Subcutaneous adipose tissue (tissue), 4 donors: ENCODE data around the gene MAP2K5. TPM values are rescaled to one million over a fixed set of nuclear protein-coding genes. Genes with fewer than 3 reads are reported as not detected.

Experiments
- CTCF ChIP-seq: fragments of 450-650 bp; IDR thresholded peaks from one replicate; pipeline ENCODE4 v1.5.1; 2016; ENCODE audit warnings: low read depth, mild to moderate bottlenecking, control low read depth, antibody characterized with exemption, moderate library complexity
- total RNA-seq, 4 donors: library from RNA; depleted of rRNA; stranded (reverse); fragments of >200 nt; gene quantifications; one replicate each; pipeline ENCODE4 v1.1.0, GENCODE V29; 2016

The MAP2K5 gene
- total RNA-seq, 4 donors from 2014 or later: 20.7 to 23.4 (median 22.3) TPM

- no peak for TF ChIP-seq CTCF
Measured at GRCh38 chr15:67746022-67746421, 203.5 kb downstream of the MAP2K5 start.

- TF ChIP-seq CTCF: no peak
Measured at GRCh38 chr15:67746450-67746849, 203.9 kb downstream of the MAP2K5 start.

GRCh38 chr15:67747921-67748320 is 205.4 kb downstream of the MAP2K5 start:
- TF ChIP-seq CTCF: no peak

- no peak for TF ChIP-seq CTCF
Measured at GRCh38 chr15:67750371-67750770, 207.9 kb downstream of the MAP2K5 start.

GRCh38 chr15:67753891-67754290 is 211.4 kb downstream of the MAP2K5 start:
- TF ChIP-seq CTCF: no peak

GRCh38 chr15:67755264-67755663 is 212.8 kb downstream of the MAP2K5 start:
- TF ChIP-seq CTCF: no peak

GRCh38 chr15:67755936-67756335 is 213.4 kb downstream of the MAP2K5 start:
- TF ChIP-seq CTCF: no peak
